GM19324 (cell line): ENCODE results near the gene SEH1L.
"Not testable (repeated sequence)": the region's sequence is repeated elsewhere in the genome, so short reads cannot be mapped to it uniquely, and the experiment has no call there.

Experiments
- ATAC-seq: cut with Tn5 transposase; IDR thresholded peaks from one replicate; pipeline ENCODE4 v1.9.1; 2021; ENCODE audit warnings: mild to moderate bottlenecking, moderate library complexity; ENCODE audit not compliant: unreplicated experiment, low FRiP score

Gene SEH1L

GRCh38 chr18:12939162-12939561 lies 8.6 kb upstream of the SEH1L start:
- no peak for ATAC-seq

GRCh38 chr18:12943215-12943614 lies 4.6 kb upstream of the SEH1L start:
- ATAC-seq, result no peak

- ATAC-seq, result no peak
These were observed 3.1 kb upstream of the SEH1L start for GRCh38 chr18:12944709-12945108.

- no peak for ATAC-seq
These were observed 1.1 kb upstream of the SEH1L start for GRCh38 chr18:12946549-12947284.

- ATAC-seq, result peak; percentile 88
These were observed 416 bp downstream of the SEH1L start for GRCh38 chr18:12948050-12948804.

GRCh38 chr18:12958478-12958877 lies 10.7 kb downstream of the SEH1L start:
- ATAC-seq, result no peak

- ATAC-seq, result no peak
These were observed 12.6 kb downstream of the SEH1L start for GRCh38 chr18:12960395-12960794.

- ATAC-seq, result no peak
These were observed 13.1 kb downstream of the SEH1L start for GRCh38 chr18:12960853-12961397.

- no peak for ATAC-seq
These were observed 15.3 kb downstream of the SEH1L start for GRCh38 chr18:12963069-12963468.

- no peak for ATAC-seq
These were observed 20.3 kb downstream of the SEH1L start for GRCh38 chr18:12968115-12968514.

- no peak for ATAC-seq
These were observed 20.8 kb downstream of the SEH1L start for GRCh38 chr18:12968619-12969018.

GRCh38 chr18:12973562-12974213 lies 25.9 kb downstream of the SEH1L start:
- no peak for ATAC-seq

- no peak for ATAC-seq
These were observed 27.7 kb downstream of the SEH1L start for GRCh38 chr18:12975488-12975887.

GRCh38 chr18:12976305-12976704 lies 28.5 kb downstream of the SEH1L start:
- no peak for ATAC-seq

GRCh38 chr18:12980065-12980464 lies 32.3 kb downstream of the SEH1L start:
- not testable (repeated sequence) for ATAC-seq

- no peak for ATAC-seq
These were observed 41.7 kb downstream of the SEH1L start for GRCh38 chr18:12989397-12990122.

- ATAC-seq, result no peak
These were observed 42.3 kb downstream of the SEH1L start for GRCh38 chr18:12990123-12990475.

GRCh38 chr18:12990641-12990966 lies 42.8 kb downstream of the SEH1L start:
- ATAC-seq, result no peak

- ATAC-seq, result peak; percentile 94
These were observed 43.4 kb downstream of the SEH1L start, which contains the start of gene CEP192 for GRCh38 chr18:12990967-12991820. CEP192 (plus strand) TSS chr18:12991362; CDS start chr18:12999425, 8,063 bp downstream.

- ATAC-seq, result no peak
These were observed 44.0 kb downstream of the SEH1L start for GRCh38 chr18:12991821-12992179.
